Pancreas (tissue), 10 donors: ENCODE results near the gene SYNDIG1. TPM values are rescaled to one million over a fixed set of nuclear protein-coding genes. Genes with fewer than 3 reads are reported as not detected.

Experiments used
- ATAC-seq, 4 donors: fragments of 200-7000 bp; cut with Tn5 transposase; one replicate each; pipeline versions ENCODE4 v1.8.0 to v1.9.1; 2020; ENCODE audit warnings: mild to moderate bottlenecking in 4 of 4, moderate library complexity in 4 of 4
- DNase-seq, 6 donors: peaks; one replicate each; pipeline ENCODE4 v3.0.0-alpha.2; 2020
- FAIRE-seq: peaks from 2 replicates; lab custom pipeline; 2012; peaks lifted over from hg19 to GRCh38; lab: Jason Lieb, UNC
- H3K27ac ChIP-seq, 4 donors: fragments of 200-600 bp; sonication (generic); 1 replicate in 3 of 4; 2 replicates in 1 of 4; pipeline versions ENCODE4 v1.5.0 to v1.8.0; 2020
- H3K27me3 ChIP-seq, 4 donors: fragments of 200-600 bp; one replicate each; pipeline ENCODE4 v1.8.0; 2021
- H3K36me3 ChIP-seq, 3 donors: fragments of 200-600 bp; sonication (generic) in 1 of 3; one replicate each; pipeline versions ENCODE4 v1.5.0 to v1.8.0; 2020 to 2021
- H3K4me1 ChIP-seq, 3 donors: fragments of 200-600 bp; one replicate each; pipeline ENCODE4 v1.8.0; 2021
- H3K4me3 ChIP-seq, 4 donors: fragments of 200-600 bp; sonication (generic) in 2 of 4; one replicate each; pipeline versions ENCODE4 v1.5.0 to v1.8.0; 2020 to 2021
- H3K9me3 ChIP-seq, 4 donors: fragments of 200-600 bp; one replicate each; pipeline ENCODE4 v1.8.0; 2021
- WGBS, 2 donors: extraction: QIAGEN DNeasy Blood & Tissue Kit; methylation state at CpG; one replicate each; pipeline ENCODE4 v1.1.7; 2013; 5-methylcytosine and 5-hydroxymethylcytosine counted together
- intact Hi-C, 3 donors: fragments of 100-400 bp; cut with DNase I; formaldehyde crosslinking; loops; one replicate each; pipeline versions ENCODE4 v1.11.1 to v1.14.2; 2022
- polyA plus RNA-seq, 2 donors: library from polyadenylated mRNA; stranded (reverse); fragments of 200-250 nt; gene quantifications; one replicate each; pipeline ENCODE4 v1.2.3, GENCODE V29; 2013
- total RNA-seq, 6 donors: library from RNA; stranded (reverse); fragmentation: NEBNext Ultra II Directional in 4 of 6; extraction: Animal tissue kit (Norgen Biotek cat#: 25700) in 4 of 6; gene quantifications; one replicate each; pipeline versions ENCODE4 v1.2.1 to v1.2.4, GENCODE V29; 2021 to 2023
- TF ChIP-seq, protein P1 (sequence below), 4 donors: fragments of 200-600 bp; sonication (generic) in 3 of 4; IDR thresholded peaks; one replicate each; pipeline versions ENCODE4 v1.5.0 to v1.8.0; 2021; ENCODE audit warnings: antibody characterized with exemption in 4 of 4
- donor health status: healthy with polysubstance abuse.
- donor health status: DM: no; HTN: no; CAD: no; lungs with moderate emphysema.
- donor health status: DM: no; HTN: no; CAD: no.
- donor health status: control.
- donor health status: control.
- donor health status: Bipolar disorder and iron deficiency.
- donor health status: DM: yes; HTN: yes; CAD: no.
- donor health status: DM: no; HTN: no; CAD: no.
- donor health status: DM: no; HTN: no; CAD: no.
- donor health status: DM: yes; HTN: yes; CAD: no.

Gene SYNDIG1
- total and polyA plus RNA-seq, 8 donors, result 0.04 to 0.46 (median 0.23) TPM; not detected in 1

DNA sequence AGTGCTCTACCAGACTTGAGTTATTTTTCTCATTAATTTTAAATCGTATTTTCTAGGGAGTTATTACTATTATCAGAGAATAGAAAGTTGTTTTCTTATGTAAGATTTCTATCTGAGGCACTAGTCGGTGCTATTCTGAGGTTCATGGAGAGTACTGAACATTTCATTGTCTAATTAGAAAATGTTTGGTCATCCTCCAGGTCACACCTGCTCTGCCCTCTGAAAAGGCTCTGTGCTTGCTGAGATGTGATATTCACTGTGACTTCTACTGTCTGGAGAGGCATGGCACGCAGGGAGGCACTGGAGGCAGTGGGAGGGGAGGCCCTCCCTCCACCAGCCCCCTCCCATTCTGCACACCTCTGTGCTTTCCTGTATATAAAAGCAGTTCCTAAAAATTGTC, 3.0 kb downstream of the SYNDIG1 start:
- H3K36me3 ChIP-seq, result no peaks in the 10 kb centered on the region
- intact Hi-C loops, result no loop called here
- peaks cover 0 to 28% (median 7%) of the 10 kb centered on the region in 4 donors for H3K27me3 ChIP-seq
- no peak overlapping the region for H3K27ac ChIP-seq
- WGBS, 2 donors, result 42 to 43% methylated on average over 3 of the region's 3 CpGs
- ATAC-seq (no peak), DNase-seq (no peak), FAIRE-seq (no peak)
- no peak overlapping the region for H3K4me3 ChIP-seq
- H3K9me3 ChIP-seq, result no peaks in the 10 kb centered on the region
- no peaks in the 10 kb centered on the region for H3K4me1 ChIP-seq
- TF ChIP-seq, protein P1, sequence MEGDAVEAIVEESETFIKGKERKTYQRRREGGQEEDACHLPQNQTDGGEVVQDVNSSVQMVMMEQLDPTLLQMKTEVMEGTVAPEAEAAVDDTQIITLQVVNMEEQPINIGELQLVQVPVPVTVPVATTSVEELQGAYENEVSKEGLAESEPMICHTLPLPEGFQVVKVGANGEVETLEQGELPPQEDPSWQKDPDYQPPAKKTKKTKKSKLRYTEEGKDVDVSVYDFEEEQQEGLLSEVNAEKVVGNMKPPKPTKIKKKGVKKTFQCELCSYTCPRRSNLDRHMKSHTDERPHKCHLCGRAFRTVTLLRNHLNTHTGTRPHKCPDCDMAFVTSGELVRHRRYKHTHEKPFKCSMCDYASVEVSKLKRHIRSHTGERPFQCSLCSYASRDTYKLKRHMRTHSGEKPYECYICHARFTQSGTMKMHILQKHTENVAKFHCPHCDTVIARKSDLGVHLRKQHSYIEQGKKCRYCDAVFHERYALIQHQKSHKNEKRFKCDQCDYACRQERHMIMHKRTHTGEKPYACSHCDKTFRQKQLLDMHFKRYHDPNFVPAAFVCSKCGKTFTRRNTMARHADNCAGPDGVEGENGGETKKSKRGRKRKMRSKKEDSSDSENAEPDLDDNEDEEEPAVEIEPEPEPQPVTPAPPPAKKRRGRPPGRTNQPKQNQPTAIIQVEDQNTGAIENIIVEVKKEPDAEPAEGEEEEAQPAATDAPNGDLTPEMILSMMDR (IDR thresholded peaks at IDR 0.05), result no peak

GRCh38 chr20:24473435-24474223, 4.2 kb downstream of the SYNDIG1 start:
- Histone ChIP-seq H3K36me3 (no peaks in the 10 kb centered on the region), H3K4me3 (no peak overlapping the region), H3K27ac (no peak overlapping the region), H3K4me1 (no peaks in the 10 kb centered on the region), H3K27me3 (peaks cover 0 to 28% (median 7%) of the 10 kb centered on the region in 4 donors), H3K9me3 (no peaks in the 10 kb centered on the region)
- TF ChIP-seq, protein P1 (IDR thresholded peaks at IDR 0.05), result no peak
- WGBS, 2 donors, result 41 to 53% methylated on average over 7 of the region's 7 CpGs
- DNase-seq (no peak), ATAC-seq (no peak), FAIRE-seq (no peak)
- intact Hi-C loops, result no loop called here

DNA sequence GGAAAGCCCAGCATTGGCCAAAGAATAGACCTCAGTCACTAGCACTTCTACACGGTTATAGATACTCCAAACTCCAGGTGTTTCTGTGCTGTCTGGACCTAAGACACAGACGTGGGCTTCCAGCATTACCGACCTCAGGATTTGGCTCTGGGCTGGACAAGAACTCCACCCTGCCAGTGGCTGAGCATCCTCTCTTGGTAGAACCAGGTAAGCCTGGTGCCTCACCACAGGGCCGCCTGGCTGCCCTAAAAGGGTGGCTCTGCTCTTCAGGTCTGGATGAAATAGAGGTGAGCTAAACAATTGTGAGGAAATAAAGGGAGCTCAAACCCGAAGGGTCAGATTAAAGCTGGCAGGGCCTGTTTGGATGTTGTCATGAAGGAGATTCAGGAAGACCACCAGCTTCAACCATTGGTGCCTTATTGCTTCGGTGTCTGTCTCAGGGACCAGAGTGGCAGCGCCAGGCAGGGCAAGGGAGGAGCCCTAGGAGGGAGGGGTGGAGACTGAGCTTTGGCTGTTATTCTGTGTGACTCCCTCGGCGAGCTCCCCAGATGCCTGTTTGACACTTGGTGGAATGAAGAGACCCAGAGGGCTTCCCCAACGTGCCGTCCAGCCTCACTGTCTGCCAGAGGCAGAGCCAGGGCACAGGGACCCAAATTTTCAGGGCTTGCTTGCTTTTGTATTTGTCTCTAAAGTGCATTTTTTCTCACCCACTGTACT, 8.6 kb downstream of the SYNDIG1 start:
- intact Hi-C loops, result no loop called here
- TF ChIP-seq, protein P1 (IDR thresholded peaks at IDR 0.05), result no peak
- Histone ChIP-seq H3K36me3 (no peaks in the 10 kb centered on the region), H3K4me1 (no peaks in the 10 kb centered on the region), H3K27me3 (no peaks in the 10 kb centered on the region), H3K4me3 (no peak overlapping the region), H3K27ac (no peak overlapping the region), H3K9me3 (no peaks in the 10 kb centered on the region)
- WGBS, 2 donors, result 49 to 58% methylated on average over 11 of the region's 11 CpGs
- DNase-seq, result no peak
- ATAC-seq, result no peak
- FAIRE-seq, result no peak

- H3K27ac ChIP-seq, result no peak overlapping the region
- TF ChIP-seq, protein P1 (IDR thresholded peaks at IDR 0.05), result no peak
- no peaks in the 10 kb centered on the region for H3K27me3 ChIP-seq
- no peaks in the 10 kb centered on the region for H3K36me3 ChIP-seq
- intact Hi-C loops, result no loop called here
- ATAC-seq (no peak), FAIRE-seq (no peak), DNase-seq (no peak)
- no peak overlapping the region for H3K4me3 ChIP-seq
- 62 to 63% methylated on average over 7 of the region's 7 CpGs for whole genome bisulfite sequencing, 2 donors
- H3K4me1 ChIP-seq, result no peaks in the 10 kb centered on the region
- H3K9me3 ChIP-seq, result no peaks in the 10 kb centered on the region
These were observed 9.2 kb downstream of the SYNDIG1 start for GRCh38 chr20:24478584-24478983.
